ENCODE measurements around the gene GNAQ.

The GNAQ gene

GRCh38 chr9:77965445-77966123, 66.0 kb downstream of the GNAQ start:
- FAIRE-seq = no peak

- FAIRE-seq = no peak
Observed at GRCh38 chr9:77964258-77964657, 67.4 kb downstream of the GNAQ start.

GRCh38 chr9:77961541-77961940, 70.1 kb downstream of the GNAQ start:
- FAIRE-seq = no peak

- FAIRE-seq = peak; percentile 6
Observed at GRCh38 chr9:77960356-77961153, 71.1 kb downstream of the GNAQ start.

- FAIRE-seq = no peak
Observed at GRCh38 chr9:77959803-77960202, 71.8 kb downstream of the GNAQ start.

- FAIRE-seq = no peak
Observed at GRCh38 chr9:77957652-77958051, 74.0 kb downstream of the GNAQ start.

GRCh38 chr9:77956555-77956954, 75.1 kb downstream of the GNAQ start:
- FAIRE-seq = no peak

GRCh38 chr9:77954666-77955015, 77.0 kb downstream of the GNAQ start:
- FAIRE-seq = no peak

GRCh38 chr9:77954013-77954665, 77.5 kb downstream of the GNAQ start:
- no peak for FAIRE-seq

- FAIRE-seq = no peak
Observed at GRCh38 chr9:77953590-77953989, 78.0 kb downstream of the GNAQ start.

- no peak for FAIRE-seq
Observed at GRCh38 chr9:77952635-77953328, 78.8 kb downstream of the GNAQ start.

- FAIRE-seq = no peak
Observed at GRCh38 chr9:77951369-77951768, 80.2 kb downstream of the GNAQ start.

GRCh38 chr9:77949751-77950436, 81.7 kb downstream of the GNAQ start:
- FAIRE-seq = no peak

GRCh38 chr9:77947651-77948050, 84.0 kb downstream of the GNAQ start:
- FAIRE-seq = no peak

GRCh38 chr9:77946969-77947620, 84.5 kb downstream of the GNAQ start:
- no peak for FAIRE-seq

GRCh38 chr9:77946296-77946695, 85.3 kb downstream of the GNAQ start:
- FAIRE-seq = no peak

GRCh38 chr9:77945798-77946197, 85.8 kb downstream of the GNAQ start:
- FAIRE-seq = no peak

GRCh38 chr9:77944556-77945243, 86.9 kb downstream of the GNAQ start:
- no peak for FAIRE-seq

- FAIRE-seq = no peak
Observed at GRCh38 chr9:77943057-77943456, 88.6 kb downstream of the GNAQ start.

- FAIRE-seq = no peak
Observed at GRCh38 chr9:77939149-77939668, 92.4 kb downstream of the GNAQ start.

GRCh38 chr9:77938163-77938562, 93.4 kb downstream of the GNAQ start:
- FAIRE-seq = no peak
